Parathyroid adenoma (tissue), 2 donors: Measurements from ENCODE around the gene SHKBP1.

ENCODE experiments used
- H2AFZ ChIP-seq: fragments of 300-600 bp; sonication (generic); one replicate; pipeline ENCODE4 v1.7.0; 2017; ENCODE audit warnings: antibody characterized with exemption, mild to moderate bottlenecking
- H3K27ac ChIP-seq: fragments of 300-600 bp; sonication (generic); one replicate; pipeline ENCODE4 v1.7.0; 2017
- H3K27me3 ChIP-seq: fragments of 300-600 bp; sonication (generic); one replicate; pipeline ENCODE4 v1.7.0; 2017; ENCODE audit warnings: low read length; ENCODE audit not compliant: control insufficient read depth, insufficient read depth
- H3K36me3 ChIP-seq: fragments of 300-600 bp; sonication (generic); one replicate; pipeline ENCODE4 v1.7.0; 2017; ENCODE audit warnings: low read length; ENCODE audit not compliant: control insufficient read depth, insufficient read depth
- H3K4me1 ChIP-seq: fragments of 300-600 bp; sonication (generic); one replicate; pipeline ENCODE4 v1.7.0; 2017; ENCODE audit warnings: control low read depth
- H3K4me2 ChIP-seq: fragments of 300-600 bp; sonication (generic); one replicate; pipeline ENCODE4 v1.7.0; 2017; ENCODE audit warnings: low read length
- H3K4me3 ChIP-seq: fragments of 300-600 bp; sonication (generic); one replicate; pipeline ENCODE4 v1.7.0; 2017; ENCODE audit warnings: low read depth, low read length
- H3K79me2 ChIP-seq: fragments of 300-600 bp; sonication (generic); one replicate; pipeline ENCODE4 v1.7.0; 2017; ENCODE audit warnings: control low read depth
- H3K9ac ChIP-seq: fragments of 300-600 bp; sonication (generic); one replicate; pipeline ENCODE4 v1.7.0; 2017; ENCODE audit warnings: mild to moderate bottlenecking
- H3K9me3 ChIP-seq: fragments of 300-600 bp; sonication (generic); one replicate; pipeline ENCODE4 v1.7.0; 2017; ENCODE audit warnings: low read length; ENCODE audit not compliant: control insufficient read depth
- TF ChIP-seq, protein P1 (sequence below): fragments of 300-600 bp; sonication (generic); IDR thresholded peaks from one replicate; pipeline ENCODE4 v1.7.0; 2017; ENCODE audit warnings: antibody characterized with exemption, mild to moderate bottlenecking
- donor health status: primary hyperparathyroidism.

SHKBP1 gene

DNA sequence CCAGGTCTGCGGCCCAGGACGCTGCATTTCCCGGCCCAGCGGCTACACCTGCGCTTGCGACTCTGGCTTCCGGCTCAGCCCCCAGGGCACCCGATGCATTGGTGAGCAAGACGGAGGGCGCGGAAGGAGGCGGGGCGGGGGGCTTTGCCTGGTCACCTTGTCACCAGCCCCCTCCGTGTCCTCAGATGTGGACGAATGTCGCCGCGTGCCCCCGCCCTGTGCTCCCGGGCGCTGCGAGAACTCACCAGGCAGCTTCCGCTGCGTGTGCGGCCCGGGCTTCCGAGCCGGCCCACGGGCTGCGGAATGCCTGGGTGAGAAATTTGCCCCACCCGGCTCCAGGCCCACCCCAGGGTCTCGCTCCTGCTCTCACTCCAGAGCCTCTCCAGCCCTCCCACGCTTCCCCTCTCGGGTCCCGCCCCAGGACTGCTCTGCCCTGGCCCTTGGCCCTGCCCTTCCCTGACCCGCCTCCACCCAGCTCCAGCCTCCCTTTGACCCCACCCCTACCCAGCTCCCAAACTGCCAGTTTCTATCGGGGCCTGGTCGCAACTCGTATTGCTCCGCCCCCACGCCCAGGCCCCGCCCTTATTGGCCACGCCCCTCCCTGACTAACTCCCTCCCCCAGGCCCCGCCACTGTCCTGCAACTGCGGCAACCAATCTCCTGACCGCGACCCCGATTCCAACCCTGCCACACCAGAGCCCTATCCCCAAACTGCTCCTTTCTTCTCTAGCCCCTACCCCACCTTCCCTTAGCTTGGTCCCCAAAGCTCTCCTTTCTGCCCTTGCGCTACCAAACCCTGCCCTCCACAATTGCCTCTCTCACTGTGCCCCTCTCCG is 33.1 kb downstream of the SHKBP1 start:
- no peaks in the 10 kb centered on the region for H3K27me3 ChIP-seq
- H3K4me1 ChIP-seq = peaks cover 11% of the 10 kb centered on the region
- no peaks in the 10 kb centered on the region for H3K9me3 ChIP-seq
- H3K4me2 ChIP-seq = peak overlapping the region; percentile 91
- H3K27ac ChIP-seq = peak overlapping the region; percentile 52
- no peaks in the 10 kb centered on the region for H3K79me2 ChIP-seq
- TF ChIP-seq, protein P1, sequence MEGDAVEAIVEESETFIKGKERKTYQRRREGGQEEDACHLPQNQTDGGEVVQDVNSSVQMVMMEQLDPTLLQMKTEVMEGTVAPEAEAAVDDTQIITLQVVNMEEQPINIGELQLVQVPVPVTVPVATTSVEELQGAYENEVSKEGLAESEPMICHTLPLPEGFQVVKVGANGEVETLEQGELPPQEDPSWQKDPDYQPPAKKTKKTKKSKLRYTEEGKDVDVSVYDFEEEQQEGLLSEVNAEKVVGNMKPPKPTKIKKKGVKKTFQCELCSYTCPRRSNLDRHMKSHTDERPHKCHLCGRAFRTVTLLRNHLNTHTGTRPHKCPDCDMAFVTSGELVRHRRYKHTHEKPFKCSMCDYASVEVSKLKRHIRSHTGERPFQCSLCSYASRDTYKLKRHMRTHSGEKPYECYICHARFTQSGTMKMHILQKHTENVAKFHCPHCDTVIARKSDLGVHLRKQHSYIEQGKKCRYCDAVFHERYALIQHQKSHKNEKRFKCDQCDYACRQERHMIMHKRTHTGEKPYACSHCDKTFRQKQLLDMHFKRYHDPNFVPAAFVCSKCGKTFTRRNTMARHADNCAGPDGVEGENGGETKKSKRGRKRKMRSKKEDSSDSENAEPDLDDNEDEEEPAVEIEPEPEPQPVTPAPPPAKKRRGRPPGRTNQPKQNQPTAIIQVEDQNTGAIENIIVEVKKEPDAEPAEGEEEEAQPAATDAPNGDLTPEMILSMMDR = no peak
- H2AFZ ChIP-seq = peak overlapping the region; percentile 65
- peak overlapping the region; percentile 62 for H3K4me3 ChIP-seq
- H3K36me3 ChIP-seq = no peaks in the 10 kb centered on the region
- no peak overlapping the region for H3K9ac ChIP-seq

DNA sequence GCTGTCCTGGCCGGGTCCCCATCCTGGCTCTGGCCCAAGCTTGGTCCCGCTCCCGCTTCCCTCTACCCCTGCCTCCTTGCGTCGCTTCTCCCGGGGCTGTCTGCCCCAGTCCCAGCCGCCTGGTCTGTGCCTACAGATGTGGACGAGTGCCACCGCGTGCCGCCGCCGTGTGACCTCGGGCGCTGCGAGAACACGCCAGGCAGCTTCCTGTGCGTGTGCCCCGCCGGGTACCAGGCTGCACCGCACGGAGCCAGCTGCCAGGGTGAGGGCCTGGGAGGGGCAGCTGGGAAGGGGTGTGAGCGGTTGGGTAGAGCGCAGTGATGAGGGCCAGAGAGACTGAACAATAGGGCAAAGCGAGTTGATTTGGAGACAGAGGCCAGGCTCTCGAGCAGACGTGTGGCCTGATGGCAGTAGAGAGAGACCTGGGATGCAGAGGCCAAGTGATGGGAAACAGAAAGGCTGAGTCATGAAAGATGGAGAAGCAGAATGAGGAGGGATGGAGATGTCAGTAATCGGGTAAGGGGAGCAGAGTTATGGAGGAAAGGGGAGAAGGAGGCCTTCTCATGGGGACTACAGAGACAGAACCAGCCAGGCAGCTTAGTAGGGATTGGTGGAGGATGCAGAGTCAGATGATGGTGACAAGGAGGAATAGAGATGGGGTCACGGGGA is 33.9 kb downstream of the SHKBP1 start:
- H3K79me2 ChIP-seq = no peaks in the 10 kb centered on the region
- no peaks in the 10 kb centered on the region for H3K36me3 ChIP-seq
- peak overlapping the region; percentile 52 for H3K27ac ChIP-seq
- no peaks in the 10 kb centered on the region for H3K27me3 ChIP-seq
- peak overlapping the region; percentile 62 for H3K4me3 ChIP-seq
- peaks cover 11% of the 10 kb centered on the region for H3K4me1 ChIP-seq
- no peaks in the 10 kb centered on the region for H3K9me3 ChIP-seq
- TF ChIP-seq, protein P1 = no peak
- no peak overlapping the region for H3K9ac ChIP-seq
- peak overlapping the region; percentile 91 for H3K4me2 ChIP-seq
- peak overlapping the region; percentile 65 for H2AFZ ChIP-seq

DNA sequence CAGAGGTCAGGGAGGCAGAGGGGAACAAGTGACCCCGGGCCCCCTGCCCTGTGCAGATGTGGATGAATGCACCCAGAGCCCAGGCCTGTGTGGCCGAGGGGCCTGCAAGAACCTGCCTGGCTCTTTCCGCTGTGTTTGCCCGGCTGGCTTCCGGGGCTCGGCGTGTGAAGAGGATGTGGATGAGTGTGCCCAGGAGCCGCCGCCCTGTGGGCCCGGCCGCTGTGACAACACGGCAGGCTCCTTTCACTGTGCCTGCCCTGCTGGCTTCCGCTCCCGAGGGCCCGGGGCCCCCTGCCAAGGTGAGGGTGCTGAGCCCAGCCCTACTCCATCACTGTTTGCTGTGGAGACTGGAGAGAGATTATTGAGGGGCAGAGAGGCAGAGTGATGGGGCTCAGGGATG is 34.4 kb downstream of the SHKBP1 start:
- Histone ChIP-seq H3K27me3 (no peaks in the 10 kb centered on the region), H3K36me3 (no peaks in the 10 kb centered on the region), H3K4me2 (no peak overlapping the region), H2AFZ (no peak overlapping the region), H3K9me3 (no peaks in the 10 kb centered on the region), H3K4me3 (no peak overlapping the region), H3K9ac (no peak overlapping the region), H3K27ac (no peak overlapping the region), H3K79me2 (no peaks in the 10 kb centered on the region), H3K4me1 (peaks cover 7% of the 10 kb centered on the region)
- TF ChIP-seq, protein P1 = no peak

DNA sequence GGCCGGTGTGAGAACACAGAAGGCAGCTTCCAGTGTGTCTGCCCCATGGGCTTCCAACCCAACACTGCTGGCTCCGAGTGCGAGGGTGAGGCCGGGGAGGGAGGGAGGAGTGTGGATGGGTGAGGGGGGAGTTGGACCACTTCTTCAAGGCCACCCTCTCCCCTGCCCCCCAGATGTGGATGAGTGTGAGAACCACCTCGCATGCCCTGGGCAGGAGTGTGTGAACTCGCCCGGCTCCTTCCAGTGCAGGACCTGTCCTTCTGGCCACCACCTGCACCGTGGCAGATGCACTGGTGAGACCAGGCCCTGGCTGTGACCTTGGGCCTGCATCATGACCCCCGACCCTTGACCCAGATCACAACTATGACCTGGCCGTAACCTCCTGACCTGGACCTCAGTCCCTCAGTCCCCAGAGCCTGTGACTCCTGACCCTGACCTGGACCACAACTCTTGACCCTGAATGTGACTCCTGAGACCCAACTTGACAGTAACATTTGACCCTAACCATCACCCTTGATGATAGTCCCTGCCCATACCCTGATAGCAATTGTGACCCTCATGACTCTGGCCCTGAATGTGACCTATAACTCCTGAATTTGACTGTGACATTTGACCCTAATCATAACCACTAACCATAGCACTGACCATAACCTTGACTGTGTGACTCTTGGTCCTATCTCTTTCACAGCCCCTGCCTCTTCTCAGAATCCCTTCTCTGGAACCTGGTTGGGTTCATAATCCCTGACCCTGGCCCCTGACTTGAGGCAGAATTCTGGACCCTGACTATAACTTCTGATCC is 35.4 kb downstream of the SHKBP1 start:
- Histone ChIP-seq H3K79me2 (no peaks in the 10 kb centered on the region), H3K27me3 (no peaks in the 10 kb centered on the region), H3K9ac (no peak overlapping the region), H3K4me1 (peaks cover 7% of the 10 kb centered on the region), H2AFZ (no peak overlapping the region), H3K27ac (no peak overlapping the region), H3K4me2 (no peak overlapping the region), H3K36me3 (no peaks in the 10 kb centered on the region), H3K4me3 (no peak overlapping the region), H3K9me3 (no peaks in the 10 kb centered on the region)
- TF ChIP-seq, protein P1 = no peak
